AG09309 (cell line): Measurements from ENCODE around the gene TRIP4.

Experiments
- DNase-seq: peaks from one replicate; pipeline ENCODE4 v3.0.0-alpha.2; 2010; ENCODE audit warnings: low read depth
- H3K4me3 ChIP-seq: 2 replicates; pipeline ENCODE4 v1.5.1; 2011; ENCODE audit warnings: mild to moderate bottlenecking, low read depth, low read length, moderate library complexity; ENCODE audit not compliant: control insufficient read depth
- CTCF ChIP-seq: IDR thresholded peaks from 2 replicates; pipeline ENCODE4 v1.5.1; 2011; ENCODE audit warnings: mild to moderate bottlenecking, low read depth, low read length, inconsistent platforms; ENCODE audit not compliant: insufficient read depth, control insufficient read depth; ENCODE audit errors: missing control alignments

TRIP4 gene

GRCh38 chr15:64456634-64457108 lies 69.0 kb downstream of the TRIP4 start:
- peak; percentile 24 for DNase-seq
- no peak overlapping the region for H3K4me3 ChIP-seq
- no peak for TF ChIP-seq CTCF

GRCh38 chr15:64459066-64459781 lies 71.6 kb downstream of the TRIP4 start:
- DNase-seq, result no peak
- TF ChIP-seq CTCF, result no peak
- no peak overlapping the region for H3K4me3 ChIP-seq

- peak within 1 kb of the TSS; percentile 64 for H3K4me3 ChIP-seq
- TF ChIP-seq CTCF, result no peak
- DNase-seq, result peak; percentile 84
These were observed 72.6 kb downstream of the TRIP4 start, which contains the start of gene ZNF609 for GRCh38 chr15:64460206-64460723. Gene ZNF609, plus strand, starts transcription at chr15:64460578. Its CDS starts 38,842 bp downstream, at chr15:64499420.

GRCh38 chr15:64460724-64461720 lies 73.4 kb downstream of the TRIP4 start:
- DNase-seq, result peak; percentile 56
- TF ChIP-seq CTCF, result peak; percentile 9
- peak overlapping the region; percentile 64 for H3K4me3 ChIP-seq

GRCh38 chr15:64461721-64462162 lies 74.1 kb downstream of the TRIP4 start:
- no peak for TF ChIP-seq CTCF
- no peak for DNase-seq
- peak overlapping the region; percentile 64 for H3K4me3 ChIP-seq

GRCh38 chr15:64462492-64462891 lies 74.9 kb downstream of the TRIP4 start:
- no peak overlapping the region for H3K4me3 ChIP-seq
- TF ChIP-seq CTCF, result no peak
- DNase-seq, result no peak
